ENCODE data around the gene MDK.

The MDK gene

DNA sequence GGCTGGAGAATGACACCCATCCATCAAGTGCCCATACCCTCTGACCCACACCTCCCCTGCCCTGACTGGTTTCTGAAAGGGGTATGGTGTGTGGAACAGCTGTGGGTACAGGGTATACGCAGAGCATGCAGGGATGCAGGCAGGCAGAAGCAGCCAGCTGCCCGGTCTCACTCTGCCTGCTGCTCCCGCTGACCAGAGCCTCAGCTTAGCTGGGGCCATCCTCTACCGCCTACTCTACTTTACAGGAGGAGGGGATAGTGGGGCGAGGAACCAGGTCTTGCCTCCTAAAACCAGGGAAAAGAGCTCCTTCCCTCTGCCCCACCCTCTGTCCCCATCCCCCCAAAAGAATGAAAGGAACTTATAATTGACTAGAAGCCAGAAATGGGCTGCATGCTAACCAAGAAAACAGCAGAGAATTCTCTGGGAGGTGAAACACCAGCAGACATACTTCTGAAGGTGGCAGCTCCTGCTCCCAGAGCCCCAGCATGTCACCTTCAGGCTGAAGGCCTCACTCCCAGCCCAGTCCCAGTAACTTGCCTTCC, 23.1 kb downstream of the MDK start:
- TF ChIP-seq EP300 (IDR thresholded peaks at IDR 0.05; ENCODE audit: borderline replicate concordance) (no peak), CEBPB (IDR thresholded peaks at IDR 0.05) (no peak), NFIC (IDR thresholded peaks at IDR 0.05) (no peak), RAD21 (IDR thresholded peaks at IDR 0.05; ENCODE audit: low read depth) (no peak)
- TF ChIP-seq, protein P1, sequence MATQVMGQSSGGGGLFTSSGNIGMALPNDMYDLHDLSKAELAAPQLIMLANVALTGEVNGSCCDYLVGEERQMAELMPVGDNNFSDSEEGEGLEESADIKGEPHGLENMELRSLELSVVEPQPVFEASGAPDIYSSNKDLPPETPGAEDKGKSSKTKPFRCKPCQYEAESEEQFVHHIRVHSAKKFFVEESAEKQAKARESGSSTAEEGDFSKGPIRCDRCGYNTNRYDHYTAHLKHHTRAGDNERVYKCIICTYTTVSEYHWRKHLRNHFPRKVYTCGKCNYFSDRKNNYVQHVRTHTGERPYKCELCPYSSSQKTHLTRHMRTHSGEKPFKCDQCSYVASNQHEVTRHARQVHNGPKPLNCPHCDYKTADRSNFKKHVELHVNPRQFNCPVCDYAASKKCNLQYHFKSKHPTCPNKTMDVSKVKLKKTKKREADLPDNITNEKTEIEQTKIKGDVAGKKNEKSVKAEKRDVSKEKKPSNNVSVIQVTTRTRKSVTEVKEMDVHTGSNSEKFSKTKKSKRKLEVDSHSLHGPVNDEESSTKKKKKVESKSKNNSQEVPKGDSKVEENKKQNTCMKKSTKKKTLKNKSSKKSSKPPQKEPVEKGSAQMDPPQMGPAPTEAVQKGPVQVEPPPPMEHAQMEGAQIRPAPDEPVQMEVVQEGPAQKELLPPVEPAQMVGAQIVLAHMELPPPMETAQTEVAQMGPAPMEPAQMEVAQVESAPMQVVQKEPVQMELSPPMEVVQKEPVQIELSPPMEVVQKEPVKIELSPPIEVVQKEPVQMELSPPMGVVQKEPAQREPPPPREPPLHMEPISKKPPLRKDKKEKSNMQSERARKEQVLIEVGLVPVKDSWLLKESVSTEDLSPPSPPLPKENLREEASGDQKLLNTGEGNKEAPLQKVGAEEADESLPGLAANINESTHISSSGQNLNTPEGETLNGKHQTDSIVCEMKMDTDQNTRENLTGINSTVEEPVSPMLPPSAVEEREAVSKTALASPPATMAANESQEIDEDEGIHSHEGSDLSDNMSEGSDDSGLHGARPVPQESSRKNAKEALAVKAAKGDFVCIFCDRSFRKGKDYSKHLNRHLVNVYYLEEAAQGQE (IDR thresholded peaks at IDR 0.05; ENCODE audit: low read depth), result no peak

DNA sequence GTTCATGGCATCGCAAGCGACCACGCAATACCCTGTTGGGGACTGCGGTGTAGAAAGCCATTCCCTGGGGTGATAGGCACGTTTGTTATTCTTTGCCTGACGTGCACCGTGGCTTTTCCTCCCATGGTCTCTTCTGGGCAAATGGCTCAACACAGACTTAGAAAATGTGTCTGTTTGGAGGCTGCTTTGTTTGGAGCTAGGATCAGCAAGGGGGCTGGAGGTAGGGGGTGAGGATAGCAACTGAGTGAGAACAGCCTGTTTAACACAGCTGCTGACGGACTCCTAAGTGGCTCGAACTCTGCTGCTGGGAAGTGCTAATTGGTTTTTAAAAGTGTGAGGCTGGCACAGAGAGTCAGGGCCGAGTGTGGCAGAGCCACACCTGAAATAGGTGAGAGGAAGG, 26.2 kb downstream of the MDK start:
- TF ChIP-seq YY1 (IDR thresholded peaks at IDR 0.05; ENCODE audit: low read depth), result no peak
- TF ChIP-seq, protein P2, sequence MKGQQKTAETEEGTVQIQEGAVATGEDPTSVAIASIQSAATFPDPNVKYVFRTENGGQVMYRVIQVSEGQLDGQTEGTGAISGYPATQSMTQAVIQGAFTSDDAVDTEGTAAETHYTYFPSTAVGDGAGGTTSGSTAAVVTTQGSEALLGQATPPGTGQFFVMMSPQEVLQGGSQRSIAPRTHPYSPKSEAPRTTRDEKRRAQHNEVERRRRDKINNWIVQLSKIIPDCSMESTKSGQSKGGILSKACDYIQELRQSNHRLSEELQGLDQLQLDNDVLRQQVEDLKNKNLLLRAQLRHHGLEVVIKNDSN (IDR thresholded peaks at IDR 0.05), result no peak
- TF ChIP-seq FOXM1 (IDR thresholded peaks at IDR 0.05; ENCODE audit: borderline replicate concordance, low read depth), result no peak
- TF ChIP-seq CEBPB (IDR thresholded peaks at IDR 0.05), result no peak
- TF ChIP-seq, protein P3, sequence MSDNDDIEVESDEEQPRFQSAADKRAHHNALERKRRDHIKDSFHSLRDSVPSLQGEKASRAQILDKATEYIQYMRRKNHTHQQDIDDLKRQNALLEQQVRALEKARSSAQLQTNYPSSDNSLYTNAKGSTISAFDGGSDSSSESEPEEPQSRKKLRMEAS (IDR thresholded peaks at IDR 0.05), result no peak
- no peak for TF ChIP-seq CREB1 (IDR thresholded peaks at IDR 0.05; ENCODE audit: low read depth)
- TF ChIP-seq TCF12 (IDR thresholded peaks at IDR 0.05; ENCODE audit: low read depth), result no peak
- no peak for TF ChIP-seq ZBTB7A (IDR thresholded peaks at IDR 0.05; ENCODE audit: low read depth)
- TF ChIP-seq, protein P1 (IDR thresholded peaks at IDR 0.05; ENCODE audit: low read depth), result no peak

DNA sequence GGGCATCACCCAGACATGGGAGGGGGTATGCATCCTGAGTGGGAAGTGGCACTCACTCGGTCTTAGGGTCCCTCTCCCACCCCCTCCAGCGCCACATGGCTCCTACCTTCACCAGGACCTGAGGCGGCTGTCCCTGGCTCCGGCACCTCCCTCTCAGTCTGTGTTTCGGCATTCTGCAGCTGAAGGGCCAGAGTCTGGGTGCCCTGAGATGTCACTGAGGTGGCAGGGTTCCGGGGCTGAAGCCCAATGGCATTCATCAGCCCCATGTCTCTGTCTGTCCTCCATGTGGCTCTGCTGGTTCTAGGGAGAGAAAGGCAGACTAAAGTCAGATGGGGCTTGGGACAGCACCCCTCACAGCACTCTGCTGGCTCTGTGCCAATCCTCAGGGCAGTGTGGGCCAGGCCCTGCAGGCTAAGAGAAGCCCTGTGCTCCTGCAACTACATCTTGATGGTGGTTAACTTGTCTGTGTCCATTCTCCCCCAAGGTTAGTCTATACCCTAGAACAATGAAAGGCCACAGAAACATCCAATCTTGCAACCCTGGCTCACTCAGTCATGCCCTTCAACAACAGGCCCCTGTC, 27.0 kb downstream of the MDK start:
- TF ChIP-seq, protein P1 (IDR thresholded peaks at IDR 0.05; ENCODE audit: low read depth), result no peak
- TF ChIP-seq CEBPB (IDR thresholded peaks at IDR 0.05), result no peak
- no peak for TF ChIP-seq ZBTB7A (IDR thresholded peaks at IDR 0.05; ENCODE audit: low read depth)
- no peak for TF ChIP-seq YY1 (IDR thresholded peaks at IDR 0.05; ENCODE audit: low read depth)
- TF ChIP-seq, protein P2 (IDR thresholded peaks at IDR 0.05), result no peak
- no peak for TF ChIP-seq RAD21 (IDR thresholded peaks at IDR 0.05; ENCODE audit: low read depth)

DNA sequence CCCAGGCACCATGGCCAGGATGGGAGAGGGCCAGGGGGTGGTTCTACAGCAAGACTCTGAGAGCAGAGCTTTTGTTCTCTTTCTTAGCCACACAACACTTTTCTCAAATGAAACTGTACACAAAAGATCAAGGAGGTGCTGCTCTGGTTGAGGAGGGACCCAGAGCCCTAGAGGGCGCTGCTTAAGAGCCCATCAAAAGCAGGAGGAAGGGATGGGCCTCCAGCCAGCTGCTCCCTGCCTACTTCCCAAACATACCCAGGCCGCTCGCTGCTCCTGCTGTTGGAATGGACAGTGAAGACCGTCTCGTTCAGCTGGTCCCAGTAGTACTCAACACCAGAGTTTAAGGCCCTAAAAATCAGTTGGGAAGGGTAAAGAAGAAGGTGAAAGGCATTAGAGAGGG, 28.6 kb downstream of the MDK start:
- TF ChIP-seq RAD21 (IDR thresholded peaks at IDR 0.05; ENCODE audit: low read depth), result peak; percentile 18
- TF ChIP-seq, protein P2 (IDR thresholded peaks at IDR 0.05), result no peak

DNA sequence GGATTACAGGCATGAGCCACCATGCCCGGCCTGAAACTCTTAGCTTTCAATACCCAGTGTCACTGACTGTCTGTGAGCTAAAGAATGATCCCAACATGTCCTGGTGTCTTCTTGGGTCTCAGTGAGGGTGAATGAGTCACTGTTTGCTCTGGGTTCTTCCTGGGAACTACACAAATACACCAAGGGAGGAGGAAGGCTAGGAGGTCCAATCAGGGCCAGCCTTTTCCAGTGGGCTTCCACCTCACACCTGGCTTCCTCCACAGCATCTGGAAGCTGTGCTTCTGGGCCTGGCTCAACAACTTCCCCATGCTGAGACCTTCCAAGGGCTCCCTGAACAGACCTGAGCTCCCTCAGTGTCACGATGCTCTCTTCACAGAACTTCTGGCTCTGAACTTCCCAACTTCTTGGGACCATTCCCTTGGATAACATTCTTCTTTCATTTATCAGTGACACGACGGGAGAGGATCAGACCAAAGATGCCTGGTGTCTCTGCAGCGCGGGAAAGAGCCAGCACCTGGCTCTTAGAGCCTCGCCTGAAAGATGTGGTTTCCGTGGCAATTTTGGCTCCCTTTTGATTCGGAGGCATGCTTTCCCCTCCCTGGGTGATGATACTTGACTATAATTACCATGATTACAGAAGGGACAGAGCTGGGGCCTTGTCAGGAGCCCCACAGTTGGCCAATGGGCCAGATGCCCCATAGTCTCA, 32.4 kb downstream of the MDK start:
- TF ChIP-seq TEAD4 (IDR thresholded peaks at IDR 0.05), result no peak
- no peak for TF ChIP-seq NFIC (IDR thresholded peaks at IDR 0.05)
- TF ChIP-seq, protein P3 (IDR thresholded peaks at IDR 0.05), result no peak
- no peak for TF ChIP-seq RAD21 (IDR thresholded peaks at IDR 0.05; ENCODE audit: low read depth)
- TF ChIP-seq, protein P2 (IDR thresholded peaks at IDR 0.05), result no peak
- TF ChIP-seq TAF1 (IDR thresholded peaks at IDR 0.05; ENCODE audit: low read depth), result no peak
- no peak for TF ChIP-seq CREB1 (IDR thresholded peaks at IDR 0.05; ENCODE audit: low read depth)
- TF ChIP-seq, protein P1 (IDR thresholded peaks at IDR 0.05; ENCODE audit: low read depth), result no peak
- no peak for TF ChIP-seq EGR1 (IDR thresholded peaks at IDR 0.05)

All from Ishikawa (cell line).